Endothelial cell of umbilical vein (primary cell): Measurements from ENCODE around the gene PIKFYVE. TPM values are rescaled to one million over a fixed set of nuclear protein-coding genes. Genes with fewer than 3 reads are reported as not detected.

Experiments used
- BruUV-seq: library from RNA; stranded (reverse); fragments of 400-500 nt; replicated peaks from 2 replicates; lab custom pipeline; 2021; lab: Mats Ljungman, UMichigan
- CTCF ChIA-PET: fragments of 300-600, 350-600 bp; sonication (Branson Sonifier 250); formaldehyde crosslinking; loops from one replicate; lab custom pipeline; 2021; ENCODE audit warnings: antibody characterized with exemption, inconsistent platforms; lab: Charles Lee
- POLR2A ChIA-PET: fragments of 300-600, 350-600 bp; sonication (Branson Sonifier 250); formaldehyde crosslinking; loops from one replicate; lab custom pipeline; 2021; ENCODE audit warnings: antibody characterized with exemption, inconsistent platforms; lab: Charles Lee
- DNase-seq: peaks from one replicate; pipeline ENCODE4 v3.0.0-alpha.2; 2011; ENCODE audit warnings: low read depth, low spot score
- FAIRE-seq: peaks from 2 replicates; lab custom pipeline; 2011; peaks lifted over from hg19 to GRCh38; lab: Jason Lieb, UNC
- H2AFZ ChIP-seq: 2 replicates; pipeline ENCODE4 v1.6.0; 2012; ENCODE audit warnings: low read depth, low read length, control low read depth, inconsistent platforms
- H3K27ac ChIP-seq: 2 replicates; pipeline ENCODE4 v1.5.1; 2011; ENCODE audit warnings: low read depth, mild to moderate bottlenecking, control low read depth, low read length, moderate library complexity; ENCODE audit not compliant: insufficient read depth
- H3K27me3 ChIP-seq, 2 experiments: 2 replicates each; pipeline versions ENCODE4 v1.6.0 to v1.6.1; 2011; ENCODE audit warnings: low read length in 2 of 2, mixed read lengths in 1 of 2; ENCODE audit not compliant: control insufficient read depth in 2 of 2, insufficient read depth in 2 of 2
- H3K36me3 ChIP-seq, 2 experiments: 2 replicates in 1 of 2; 3 replicates in 1 of 2; pipeline ENCODE4 v1.5.1; 2011; ENCODE audit warnings: low read length in 2 of 2, mild to moderate bottlenecking in 1 of 2, moderate library complexity in 1 of 2; ENCODE audit not compliant: control insufficient read depth in 2 of 2, insufficient read depth in 2 of 2; ENCODE audit errors: extremely low read depth in 1 of 2
- H3K4me1 ChIP-seq: 3 replicates; pipeline ENCODE4 v1.5.1; 2011; ENCODE audit warnings: mild to moderate bottlenecking, low read length; ENCODE audit not compliant: control insufficient read depth, insufficient read depth; ENCODE audit errors: extremely low read depth
- H3K4me2 ChIP-seq: 2 replicates; pipeline ENCODE4 v1.6.1; 2011; ENCODE audit warnings: low read length, control low read depth, mixed read lengths; ENCODE audit not compliant: insufficient read depth
- H3K4me3 ChIP-seq, 3 experiments: fragments of 200-600 bp in 1 of 3; sonication (generic), shearing (Covaris generic) in 1 of 3; replicated peaks in 1 of 3; 2 replicates each; pipeline ENCODE4 v1.5.1; 2011 to 2016; ENCODE audit warnings: control low read depth in 3 of 3, low read length in 3 of 3, mild to moderate bottlenecking in 2 of 3, inconsistent platforms in 1 of 3, low read depth in 1 of 3, moderate library complexity in 1 of 3; ENCODE audit not compliant: insufficient read depth in 1 of 3
- H3K79me2 ChIP-seq: 2 replicates; pipeline ENCODE4 v1.6.0; 2012; ENCODE audit warnings: low read length, inconsistent platforms; ENCODE audit not compliant: control insufficient read depth, insufficient read depth
- H3K9ac ChIP-seq: replicated peaks from 2 replicates; pipeline ENCODE3; 2011; ENCODE audit warnings: low read length, control low read depth; ENCODE audit not compliant: insufficient read depth; ENCODE audit errors: extremely low read depth
- H3K9me1 ChIP-seq: replicated peaks from 3 replicates; pipeline ENCODE4 v1.6.0; 2011; ENCODE audit warnings: mild to moderate bottlenecking, low read length; ENCODE audit not compliant: control insufficient read depth, insufficient read depth; ENCODE audit errors: extremely low read depth
- H3K9me3 ChIP-seq: replicated peaks from 2 replicates; pipeline ENCODE4 v1.5.1; 2012; ENCODE audit warnings: low read length, inconsistent platforms; ENCODE audit not compliant: control insufficient read depth, insufficient read depth
- H4K20me1 ChIP-seq: replicated peaks from 2 replicates; pipeline ENCODE3; 2011; ENCODE audit warnings: mild to moderate bottlenecking, low read length; ENCODE audit not compliant: control insufficient read depth, insufficient read depth; ENCODE audit errors: extremely low read depth
- CTCF ChIP-seq, 2 donors: IDR thresholded peaks; 1 replicate in 1 of 2; 2 replicates in 1 of 2; pipeline ENCODE4 v1.5.1; 2011; ENCODE audit warnings: low read length in 2 of 2, mild to moderate bottlenecking in 2 of 2, moderate library complexity in 2 of 2, control low read depth in 1 of 2, inconsistent platforms in 1 of 2, low read depth in 1 of 2; ENCODE audit not compliant: insufficient read depth in 1 of 2; ENCODE audit errors: extremely low read depth in 1 of 2
- EZH2 ChIP-seq: IDR thresholded peaks from 2 replicates; pipeline ENCODE4 v1.6.1; 2012; ENCODE audit warnings: borderline replicate concordance, low read depth, mild to moderate bottlenecking, moderate library complexity, low read length, inconsistent platforms; ENCODE audit not compliant: severe bottlenecking
- FOS ChIP-seq: IDR thresholded peaks from 2 replicates; pipeline ENCODE4 v1.6.1; 2011; ENCODE audit warnings: mild to moderate bottlenecking, low read length, moderate library complexity, borderline replicate concordance; ENCODE audit not compliant: insufficient read depth
- GATA2 ChIP-seq: IDR thresholded peaks from 2 replicates; pipeline ENCODE4 v1.7.0; 2011; ENCODE audit warnings: low read depth, mild to moderate bottlenecking, moderate library complexity, mixed read lengths, low read length; ENCODE audit not compliant: insufficient read length, insufficient read depth
- JUN ChIP-seq: IDR thresholded peaks from 2 replicates; pipeline ENCODE4 v1.6.1; 2011; ENCODE audit warnings: borderline replicate concordance, low read depth; ENCODE audit not compliant: insufficient read length, insufficient read depth
- MAX ChIP-seq: IDR thresholded peaks from 2 replicates; pipeline ENCODE4 v1.6.1; 2011; ENCODE audit not compliant: insufficient read depth, insufficient read length
- MYC ChIP-seq: IDR thresholded peaks from one replicate; pipeline ENCODE4 v1.6.1; 2011; ENCODE audit warnings: mild to moderate bottlenecking, low read depth, low read length
- POLR2A ChIP-seq: IDR thresholded peaks from 2 replicates; pipeline ENCODE4 v1.6.1; 2012; ENCODE audit warnings: low read depth, mild to moderate bottlenecking, control low read depth, low read length
- POLR2AphosphoS5 ChIP-seq: IDR thresholded peaks from 2 replicates; pipeline ENCODE4 v1.6.1; 2012; ENCODE audit warnings: low read depth, mild to moderate bottlenecking, control low read depth, low read length, moderate library complexity; ENCODE audit not compliant: insufficient read depth
- dilution Hi-C: fragments of 300-500 bp; cut with MboI; formaldehyde crosslinking; loops from one replicate; pipeline ENCODE4 v1.15.0; 2019; ENCODE audit warnings: low sequenced_read_pairs; ENCODE audit not compliant: extremely low pct_ligation_motif_present
- intact Hi-C: fragments of 100-400 bp; cut with micrococcal nuclease; formaldehyde crosslinking; loops from one replicate; pipeline ENCODE4 v1.10.0; 2022
- polyA plus RNA-seq, 4 experiments: library from polyadenylated mRNA; depleted of rRNA in 3 of 4; stranded (reverse) in 3 of 4; unstranded in 1 of 4; fragments of >200 nt; gene quantifications; 2 replicates each; pipeline versions ENCODE4 v1.2.1 to v1.2.3, GENCODE V29; 2011 to 2012; ENCODE audit warnings: missing spikeins in 1 of 4
- total RNA-seq: library from RNA; stranded (reverse); gene quantifications from 2 replicates; pipeline ENCODE4 v1.2.3, GENCODE V29; 2021

PIKFYVE gene
- total and polyA plus RNA-seq, 2 donors (not counting 3 experiments of a cell fraction or from before 2014, with no cell fraction given): 9.0 to 28.2 TPM

GRCh38 chr2:208346756-208347155, 80.7 kb downstream of the PIKFYVE start:
- Histone ChIP-seq H3K9me1 (no peaks in the 10 kb centered on the region), H4K20me1 (no peaks in the 10 kb centered on the region), H3K4me2 (no peak overlapping the region), H3K9ac (no peak overlapping the region), H2AFZ (no peak overlapping the region), H3K27me3 (no peaks in the 10 kb centered on the region), H3K79me2 (no peaks in the 10 kb centered on the region), H3K4me3 (no peak overlapping the region), H3K27ac (no peak overlapping the region), H3K36me3 (peaks cover 12 to 19% of the 10 kb centered on the region in 2 experiments), H3K9me3 (no peaks in the 10 kb centered on the region), H3K4me1 (no peaks in the 10 kb centered on the region)
- CTCF ChIA-PET: interaction anchor here (0.7 to 2.0 kb wide), 7 partner anchors 9 to 27 kb away, joined by 3 to 7 read pairs (median 3); no protein-coding TSS in a partner anchor
- intact Hi-C loops (loop anchor here (10.0 kb wide), 1 partner anchor 172 kb away; no protein-coding TSS in a partner anchor), dilution Hi-C loops (no loop called here)
- no peak for FAIRE-seq
- POLR2A ChIA-PET: no interaction called here
- BruUV-seq: no TSS peak
- no peak for DNase-seq
- TF ChIP-seq MYC (no peak), MAX (no peak), POLR2AphosphoS5 (no peak), CTCF (IDR thresholded peaks at IDR 0.05; ENCODE audit: extremely low read depth in 1 of 2, insufficient read depth in 1 of 2, low read depth in 1 of 2, low read length in 2 of 2) (no peak), JUN (no peak), EZH2 (no peak), FOS (no peak), POLR2A (no peak), GATA2 (no peak)
